H9 (cell line): ENCODE results near the gene NKD1. TPM values are rescaled to one million over a fixed set of nuclear protein-coding genes. Genes with fewer than 3 reads are reported as not detected.

Experiments used
- DNase-seq: peaks from one replicate; pipeline ENCODE4 v3.0.0-alpha.2; 2017
- H2AFZ ChIP-seq: one replicate; pipeline ENCODE4 v1.6.1; 2013; ENCODE audit warnings: mild to moderate bottlenecking, low read length, control low read depth, moderate library complexity
- H2AK5ac ChIP-seq: 2 replicates; pipeline ENCODE4 v1.6.1; 2013; ENCODE audit warnings: low read length, control low read depth, mixed read lengths; ENCODE audit not compliant: insufficient read length
- H2BK120ac ChIP-seq: one replicate; pipeline ENCODE4 v1.6.1; 2013; ENCODE audit warnings: low read depth, mild to moderate bottlenecking, low read length, control low read depth, inconsistent platforms; ENCODE audit not compliant: poor library complexity, severe bottlenecking
- H2BK12ac ChIP-seq: 2 replicates; pipeline ENCODE4 v1.6.1; 2013; ENCODE audit warnings: low read length, control low read depth, mixed read lengths, low read depth; ENCODE audit not compliant: insufficient read length
- H2BK15ac ChIP-seq: 2 replicates; pipeline ENCODE4 v1.6.1; 2013; ENCODE audit warnings: low read depth, low read length, control low read depth
- H2BK20ac ChIP-seq: one replicate; pipeline ENCODE4 v1.6.1; 2013; ENCODE audit warnings: low read depth, mild to moderate bottlenecking, low read length, control low read depth, inconsistent platforms; ENCODE audit not compliant: poor library complexity, severe bottlenecking
- H2BK5ac ChIP-seq: 2 replicates; pipeline ENCODE4 v1.6.1; 2013; ENCODE audit warnings: low read length, control low read depth, mixed read lengths; ENCODE audit not compliant: insufficient read length
- H3K14ac ChIP-seq: 2 replicates; pipeline ENCODE4 v1.6.1; 2013; ENCODE audit warnings: low read length, control low read depth; ENCODE audit not compliant: insufficient read depth
- H3K18ac ChIP-seq: 2 replicates; pipeline ENCODE4 v1.6.1; 2013; ENCODE audit warnings: low read depth, mild to moderate bottlenecking, mixed read lengths, low read length, control low read depth; ENCODE audit not compliant: insufficient read length
- H3K23ac ChIP-seq: 2 replicates; pipeline ENCODE4 v1.6.1; 2013; ENCODE audit warnings: low read length, control low read depth, mixed read lengths, low read depth; ENCODE audit not compliant: insufficient read length
- H3K23me2 ChIP-seq: 2 replicates; pipeline ENCODE4 v1.6.1; 2013; ENCODE audit warnings: low read depth, mild to moderate bottlenecking, mixed read lengths, low read length, control low read depth; ENCODE audit not compliant: insufficient read length, poor library complexity, severe bottlenecking
- H3K27ac ChIP-seq: 2 replicates; pipeline ENCODE4 v1.5.1; 2013; ENCODE audit warnings: low read length, control low read depth, mixed read lengths, low read depth; ENCODE audit not compliant: insufficient read length
- H3K27me3 ChIP-seq: 2 replicates; pipeline ENCODE4 v1.6.1; 2013; ENCODE audit warnings: low read length, control low read depth, inconsistent platforms; ENCODE audit not compliant: insufficient read depth
- H3K4ac ChIP-seq: 2 replicates; pipeline ENCODE4 v1.6.1; 2013; ENCODE audit warnings: low read depth, mild to moderate bottlenecking, control low read depth, inconsistent platforms, low read length, moderate library complexity
- H3K4me1 ChIP-seq: 2 replicates; pipeline ENCODE4 v1.6.1; 2013; ENCODE audit warnings: low read length, control low read depth, inconsistent platforms; ENCODE audit not compliant: insufficient read depth
- H3K4me2 ChIP-seq: 2 replicates; pipeline ENCODE4 v1.6.1; 2013; ENCODE audit warnings: low read length, control low read depth, mixed read lengths; ENCODE audit not compliant: insufficient read length, insufficient read depth
- H3K56ac ChIP-seq: 2 replicates; pipeline ENCODE4 v1.6.1; 2013; ENCODE audit warnings: low read depth, mild to moderate bottlenecking, mixed read lengths, low read length, control low read depth; ENCODE audit not compliant: insufficient read length
- H3K79me1 ChIP-seq: 2 replicates; pipeline ENCODE4 v1.6.1; 2013; ENCODE audit warnings: low read depth, mild to moderate bottlenecking, moderate library complexity, low read length, control low read depth, inconsistent platforms; ENCODE audit not compliant: insufficient read depth, poor library complexity, severe bottlenecking
- H3K79me2 ChIP-seq: 2 replicates; pipeline ENCODE4 v1.6.1; 2013; ENCODE audit warnings: low read length, control low read depth, inconsistent platforms; ENCODE audit not compliant: insufficient read depth
- H3K9ac ChIP-seq: 2 replicates; pipeline ENCODE4 v1.6.1; 2013; ENCODE audit warnings: low read length, control low read depth, mixed read lengths; ENCODE audit not compliant: insufficient read length; ENCODE audit errors: extremely low read depth
- H3K9me3 ChIP-seq: one replicate; pipeline ENCODE4 v1.6.1; 2013; ENCODE audit warnings: low read depth, low read length, inconsistent platforms; ENCODE audit not compliant: control insufficient read depth
- H3T11ph ChIP-seq: one replicate; pipeline ENCODE4 v1.6.1; 2013; ENCODE audit warnings: mild to moderate bottlenecking, low read length, control low read depth, inconsistent platforms
- H4K20me1 ChIP-seq: one replicate; pipeline ENCODE4 v1.6.1; 2013; ENCODE audit not compliant: control insufficient read depth, insufficient read length, insufficient read depth
- H4K5ac ChIP-seq: 2 replicates; pipeline ENCODE4 v1.6.1; 2013; ENCODE audit warnings: low read depth, mild to moderate bottlenecking, mixed read lengths, low read length, control low read depth; ENCODE audit not compliant: insufficient read length
- H4K8ac ChIP-seq: replicated peaks from 2 replicates; pipeline ENCODE4 v1.6.1; 2013; ENCODE audit warnings: low read length, control low read depth, mixed read lengths, low read depth; ENCODE audit not compliant: insufficient read length
- H4K91ac ChIP-seq: 2 replicates; pipeline ENCODE4 v1.6.1; 2013; ENCODE audit warnings: low read depth, mild to moderate bottlenecking, moderate library complexity, mixed read lengths, low read length, control low read depth; ENCODE audit not compliant: insufficient read length
- H3K27ac Mint-ChIP-seq, 3 experiments: 2 replicates in 2 of 3; 3 replicates in 1 of 3; pipeline ENCODE4 v1.8.0; 2020 to 2021; ENCODE audit warnings: mixed read lengths in 3 of 3, mild to moderate bottlenecking in 1 of 3, moderate library complexity in 1 of 3
- H3K27me3 Mint-ChIP-seq: 2 replicates; pipeline ENCODE4 v1.8.0; 2021; ENCODE audit warnings: low read depth, mild to moderate bottlenecking, moderate library complexity, mixed read lengths
- H3K36me3 Mint-ChIP-seq, 3 experiments: 2 replicates in 2 of 3; 3 replicates in 1 of 3; pipeline ENCODE4 v1.8.0; 2020 to 2021; ENCODE audit warnings: low read depth in 3 of 3, mixed read lengths in 3 of 3; ENCODE audit not compliant: insufficient read depth in 1 of 3
- H3K4me1 Mint-ChIP-seq, 2 experiments: 2 replicates each; pipeline ENCODE4 v1.8.0; 2020; ENCODE audit warnings: mixed read lengths in 2 of 2
- H3K4me3 Mint-ChIP-seq, 2 experiments: 2 replicates in 1 of 2; 3 replicates in 1 of 2; pipeline ENCODE4 v1.8.0; 2020 to 2021; ENCODE audit warnings: mild to moderate bottlenecking in 2 of 2, mixed read lengths in 2 of 2, moderate library complexity in 1 of 2
- H3K9me3 Mint-ChIP-seq, 2 experiments: 2 replicates in 1 of 2; 3 replicates in 1 of 2; pipeline ENCODE4 v1.8.0; 2020; ENCODE audit warnings: mild to moderate bottlenecking in 2 of 2, mixed read lengths in 2 of 2, moderate library complexity in 1 of 2
- CTCF ChIP-seq: fragments of 200-600 bp; sonication (generic); conservative IDR thresholded peaks from 3 replicates; pipeline ENCODE4 v1.8.0; 2021; ENCODE audit warnings: antibody characterized with exemption, mild to moderate bottlenecking
- WGBS: extraction: QIAGEN DNeasy Blood & Tissue Kit; methylation state at CpG from one replicate; pipeline ENCODE4 v1.1.7; 2013; ENCODE audit warnings: missing lambda C conversion rate, low lambda C conversion rate, mixed read lengths; ENCODE audit not compliant: insufficient read length; ENCODE audit errors: extremely low coverage; 5-methylcytosine and 5-hydroxymethylcytosine counted together
- total RNA-seq: library from RNA; stranded (reverse); gene quantifications from 2 replicates; pipeline ENCODE4 v1.2.1, GENCODE V29; 2021

The NKD1 gene
- total RNA-seq, 1 experiment from 2014 or later: 1.9 TPM

GRCh38 chr16:50571786-50572185, 23.6 kb downstream of the NKD1 start:
- peaks cover 0 to 5% (median 3%) of the 10 kb centered on the region in 3 experiments; a peak in 2 of 7 replicates for H3K36me3 Mint-ChIP-seq
- H3K9me3 ChIP-seq: no peaks in the 10 kb centered on the region
- no peaks in the 10 kb centered on the region for H3K79me2 ChIP-seq
- no peak overlapping the region for H2BK15ac ChIP-seq
- H2AK5ac ChIP-seq: no peak overlapping the region
- no peak overlapping the region for H4K8ac ChIP-seq
- no peak overlapping the region for H4K5ac ChIP-seq
- no peak overlapping the region for H2BK20ac ChIP-seq
- TF ChIP-seq CTCF: no peak
- H3K4me3 Mint-ChIP-seq: no peak overlapping the region
- H3K27ac ChIP-seq: no peak overlapping the region
- H3K23me2 ChIP-seq: no peaks in the 10 kb centered on the region
- no peaks in the 10 kb centered on the region for H4K20me1 ChIP-seq
- no peak overlapping the region for H3K18ac ChIP-seq
- peak overlapping the region in 1 of 3 experiments; percentile 13; a peak in 2 of 7 replicates for H3K27ac Mint-ChIP-seq
- no peak overlapping the region for H3T11ph ChIP-seq
- no peak overlapping the region for H2BK120ac ChIP-seq
- H3K23ac ChIP-seq: no peak overlapping the region
- no peaks in the 10 kb centered on the region for H3K27me3 ChIP-seq
- no peak overlapping the region for H4K91ac ChIP-seq
- no peak overlapping the region for H3K4me2 ChIP-seq
- H3K9ac ChIP-seq: no peak overlapping the region
- no peak overlapping the region for H2AFZ ChIP-seq
- peaks cover 23 to 32% of the 10 kb centered on the region in 2 experiments for H3K4me1 Mint-ChIP-seq
- DNase-seq: no peak
- no peak overlapping the region for H3K4ac ChIP-seq
- H3K9me3 Mint-ChIP-seq: no peaks in the 10 kb centered on the region
- WGBS: no CpG with 5 or more reads among the region's 7 CpGs
- peak overlapping the region; percentile 40; the same call in 1 of the 2 replicates for H3K14ac ChIP-seq
- H3K56ac ChIP-seq: no peak overlapping the region
- H3K27me3 Mint-ChIP-seq: no peaks in the 10 kb centered on the region; the same call in 1 of the 2 replicates
- H2BK5ac ChIP-seq: no peak overlapping the region
- H3K4me1 ChIP-seq: peaks cover 3% of the 10 kb centered on the region; the same call in 1 of the 2 replicates
- no peak overlapping the region for H2BK12ac ChIP-seq
- H3K79me1 ChIP-seq: no peaks in the 10 kb centered on the region
